Inflammatory macrophage treated with lipopolysaccharide for 4 hours (primary cell): ENCODE results near the gene PIP5K1C.
"Not testable (repeated sequence)": the region's sequence is repeated elsewhere in the genome, so short reads cannot be mapped to it uniquely, and the experiment has no call there.

Source experiments
- DNase-seq: peaks from one replicate; pipeline ENCODE4 v3.0.0-alpha.2; 2020

The PIP5K1C gene

DNA sequence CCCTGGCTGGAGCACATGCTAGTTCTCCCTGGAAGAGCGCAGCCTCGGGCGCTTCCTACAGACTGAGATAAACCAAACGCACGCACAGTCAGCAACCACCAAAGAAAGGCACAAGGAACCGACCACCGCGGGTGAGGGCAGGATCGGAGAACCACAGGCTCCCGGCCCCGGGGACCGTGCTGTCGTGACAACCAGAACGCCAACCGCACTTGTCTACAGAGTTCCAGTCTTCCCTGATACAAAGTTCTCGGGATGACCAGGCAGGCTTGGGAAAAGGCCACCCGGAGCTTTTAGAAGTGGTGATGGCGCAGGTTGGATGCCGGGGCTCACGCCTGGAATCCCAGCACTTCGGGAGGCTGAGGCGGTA lies 40.5 kb downstream of the PIP5K1C start:
- no peak for DNase-seq

DNA sequence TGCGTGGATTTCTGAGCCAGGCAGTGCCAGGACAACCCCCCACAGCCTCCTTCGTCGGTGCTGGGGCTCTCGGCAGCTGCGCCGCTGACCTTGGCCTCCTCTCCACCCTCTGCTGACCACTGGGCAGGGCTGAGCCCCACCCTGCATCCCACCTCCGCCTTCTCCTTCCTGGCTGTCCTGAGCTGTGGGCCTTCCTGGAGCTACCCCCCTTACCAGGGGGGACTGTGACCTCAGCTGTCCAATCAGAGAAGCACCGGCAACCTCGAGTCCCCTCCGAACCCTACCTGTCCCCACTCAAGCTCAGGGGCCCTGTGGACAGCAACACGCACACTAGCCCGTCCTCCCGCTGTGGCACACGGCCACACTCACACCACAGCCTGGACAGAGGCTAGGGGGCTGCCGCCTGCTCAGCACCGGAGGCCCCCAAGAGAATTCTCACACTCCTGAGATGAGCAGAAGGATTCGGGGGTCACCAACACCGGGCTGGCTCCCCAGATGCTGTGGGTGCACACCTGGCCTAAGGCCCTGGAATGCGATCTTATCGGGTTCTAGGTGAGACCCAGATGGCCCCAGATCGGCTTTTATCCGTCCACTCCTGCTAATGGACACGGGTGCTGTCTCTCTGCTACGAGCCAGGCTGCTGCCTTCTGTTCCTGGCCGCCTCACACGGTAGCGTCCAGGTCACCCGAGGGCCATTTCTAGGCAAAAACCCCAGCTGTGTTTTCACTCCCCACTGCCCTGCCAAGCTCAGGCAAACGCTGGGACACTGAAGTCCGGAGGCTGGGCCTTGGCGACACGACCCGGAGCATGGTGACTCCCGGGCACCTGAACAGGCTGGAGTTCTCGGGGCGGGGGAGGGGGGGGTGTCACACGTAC lies 41.2 kb downstream of the PIP5K1C start:
- DNase-seq, result no peak

DNA sequence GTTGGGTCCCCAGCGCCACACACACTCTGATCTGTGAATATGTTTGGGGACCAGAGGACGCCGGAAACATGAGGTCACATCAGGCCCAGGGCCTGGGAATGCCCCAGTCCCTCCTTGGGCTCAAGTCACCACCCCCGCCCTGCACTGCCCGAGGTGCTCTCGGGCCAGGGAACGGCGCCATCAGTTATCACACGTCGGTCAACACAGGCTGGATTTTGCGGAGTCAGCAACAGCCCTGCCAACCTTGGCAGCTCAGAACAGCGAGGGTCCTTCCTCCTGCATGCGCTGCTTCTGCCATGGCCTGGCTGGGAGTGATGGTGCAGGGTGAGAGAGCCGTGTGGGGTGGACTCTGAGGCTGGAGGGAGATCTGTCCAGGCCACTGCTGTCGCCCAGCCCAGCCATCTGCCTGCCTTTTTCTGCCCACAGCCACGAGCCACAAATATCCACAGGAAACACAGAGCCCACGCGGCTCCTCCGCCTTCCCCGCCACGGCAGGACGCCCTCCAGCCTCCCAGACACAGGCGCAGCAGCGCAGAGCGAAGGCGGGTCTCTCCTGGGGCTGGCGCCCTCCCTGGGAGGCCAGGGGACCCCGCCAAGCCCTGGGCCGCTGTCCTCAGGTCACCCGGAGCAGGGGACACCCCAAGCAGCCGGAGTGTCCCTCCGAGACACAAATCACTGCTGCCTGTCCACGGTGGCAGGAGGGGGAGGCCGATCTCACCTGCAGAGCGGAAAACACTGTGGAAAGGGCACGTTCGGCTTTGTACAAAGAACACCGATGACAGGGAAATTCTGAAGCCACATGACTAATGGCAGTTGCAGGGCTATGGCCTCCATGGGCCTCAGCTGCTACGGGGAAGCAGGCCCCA lies 42.0 kb downstream of the PIP5K1C start:
- DNase-seq, result no peak

DNA sequence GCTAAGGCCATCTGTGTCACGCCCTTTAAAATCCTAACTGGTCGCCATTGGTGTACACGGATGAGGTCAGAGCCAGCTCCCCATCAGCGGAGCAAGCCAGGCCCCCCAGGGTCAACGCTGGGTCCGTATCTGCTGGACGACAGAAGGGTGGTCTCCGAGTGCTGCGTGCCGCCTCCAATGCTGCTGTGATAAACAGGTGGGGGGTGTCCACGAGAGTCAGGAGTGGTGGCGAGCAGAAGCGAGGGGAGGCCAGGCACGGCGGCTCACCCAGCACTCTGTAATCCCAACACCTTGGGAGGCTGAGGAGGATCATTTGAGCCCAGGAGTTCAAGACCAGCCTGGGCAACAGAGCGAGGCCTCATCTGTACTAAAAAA lies 42.9 kb downstream of the PIP5K1C start:
- DNase-seq, result no peak

DNA sequence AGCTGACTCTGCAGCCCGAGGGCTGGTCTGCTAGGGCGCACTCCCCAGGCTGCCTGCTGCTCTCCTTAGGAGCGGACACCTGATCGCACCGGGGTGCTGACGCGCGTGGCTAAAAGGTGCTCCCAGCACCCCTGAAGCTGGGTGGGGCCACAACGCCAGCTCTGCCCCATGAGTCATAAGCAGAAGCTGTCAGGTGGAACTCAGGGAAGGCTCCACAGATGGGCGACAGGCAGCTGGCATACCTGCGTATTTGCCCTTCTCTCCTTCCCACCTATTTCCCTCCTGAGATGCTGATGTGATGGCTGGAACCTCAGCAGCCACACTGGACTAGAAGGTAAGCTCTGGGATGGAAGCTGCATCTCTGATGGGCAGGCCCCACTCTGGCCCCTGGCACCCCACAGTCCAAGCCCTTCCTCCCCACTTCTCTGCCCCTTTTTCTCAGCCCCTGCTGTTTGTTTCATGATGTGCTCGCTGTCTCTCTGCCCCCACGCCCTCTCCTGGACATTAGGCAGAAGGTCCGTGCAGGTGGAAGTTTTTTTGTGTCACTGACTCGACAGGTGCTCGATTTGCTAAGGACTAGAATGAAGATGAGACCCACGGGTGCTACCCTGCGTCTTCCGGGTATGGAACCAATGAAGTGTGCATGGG lies 43.4 kb downstream of the PIP5K1C start:
- no peak for DNase-seq

DNA sequence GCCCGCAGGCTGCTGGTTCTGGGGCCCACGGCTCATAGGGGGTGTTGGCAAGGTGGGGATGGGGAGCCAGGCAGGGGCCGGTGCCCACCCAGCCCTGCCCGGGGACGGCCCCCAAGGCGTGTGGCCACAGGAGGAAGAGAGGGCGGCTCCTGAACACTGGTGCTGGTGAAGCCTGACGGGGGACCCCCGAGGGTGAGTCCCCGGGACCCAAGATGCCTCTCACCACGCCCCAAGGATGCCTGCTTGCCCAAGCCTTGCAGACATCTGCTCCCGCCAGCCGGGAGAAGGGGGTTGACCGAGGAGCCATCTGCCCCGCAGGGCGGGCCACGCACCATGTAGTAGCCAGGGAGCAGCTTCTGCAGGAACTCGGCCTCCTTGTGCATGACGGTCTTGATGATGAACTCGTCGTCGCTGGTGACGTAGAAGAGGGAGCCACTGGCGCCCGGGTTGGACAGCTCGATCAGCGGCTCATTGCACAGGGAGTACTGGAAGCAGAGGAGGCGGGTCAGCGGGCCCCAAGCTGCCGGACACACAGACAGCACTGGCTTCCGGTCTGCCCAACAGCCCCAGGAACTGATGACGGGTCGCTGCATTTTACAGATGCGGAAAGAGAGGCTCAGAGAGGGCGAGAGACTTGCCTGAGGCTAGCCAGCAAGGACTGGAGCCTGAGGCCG lies 44.1 kb downstream of the PIP5K1C start:
- no peak for DNase-seq

DNA sequence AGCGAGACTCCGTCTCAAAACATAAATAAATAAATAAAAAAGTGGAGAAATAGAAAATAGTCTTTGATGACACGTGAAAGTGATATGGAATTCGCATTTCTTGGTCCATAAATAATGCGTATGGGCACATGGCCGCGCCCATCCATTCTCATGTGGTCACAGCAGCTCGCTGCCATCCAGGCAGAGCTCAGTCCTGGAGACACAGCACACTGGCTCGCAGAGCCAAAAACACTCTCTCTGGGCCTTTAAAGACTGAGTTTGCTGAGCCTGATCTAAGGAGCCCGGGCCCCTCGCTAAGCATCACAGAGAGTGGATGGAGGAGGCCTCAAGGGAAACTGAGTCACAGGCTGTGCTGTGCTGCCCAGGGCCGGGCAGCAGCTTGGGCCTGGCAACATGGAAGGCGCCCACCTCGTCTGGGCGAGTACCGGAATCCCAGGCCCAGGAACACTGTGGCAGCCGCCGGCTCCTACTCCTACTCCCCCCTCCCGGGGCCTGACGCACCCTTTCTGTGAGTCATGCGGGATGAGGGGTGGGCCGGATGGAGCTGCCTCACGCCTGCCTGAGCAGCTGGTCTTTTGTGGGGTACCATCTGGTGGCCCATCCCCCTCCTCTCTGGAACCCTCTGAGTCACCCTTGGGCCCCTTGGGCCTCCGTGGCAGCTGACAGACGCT lies 44.7 kb downstream of the PIP5K1C start:
- no peak for DNase-seq

DNA sequence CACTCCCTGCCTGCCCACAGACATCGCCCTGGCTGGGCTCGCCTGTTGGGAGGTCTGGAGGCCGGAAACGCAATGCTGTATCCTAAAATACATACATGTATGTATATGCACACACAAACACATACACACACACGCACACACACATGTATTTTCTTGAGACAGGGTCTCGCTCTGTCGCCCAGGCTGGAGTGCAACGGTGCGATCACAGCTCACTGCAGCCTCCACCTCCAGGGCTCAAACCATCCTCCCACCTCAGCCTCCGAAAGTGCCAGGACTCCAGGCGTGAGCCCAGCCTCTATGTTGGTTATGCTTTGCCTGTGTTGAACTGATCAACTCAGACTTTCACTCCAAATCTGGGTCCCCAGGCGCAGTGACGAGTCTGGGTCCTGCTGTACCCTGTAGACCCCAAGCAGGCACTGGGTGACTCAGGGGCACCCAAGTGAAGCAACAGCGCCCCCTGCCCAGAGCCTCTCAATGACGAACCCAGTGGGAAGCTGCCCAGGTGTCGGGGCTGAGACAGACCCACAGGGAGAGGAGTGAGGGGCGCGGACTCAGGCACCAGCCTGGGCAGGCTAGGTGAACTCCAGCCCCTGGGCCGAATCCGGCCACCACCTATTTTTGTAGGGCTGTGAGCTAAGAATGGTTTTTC lies 46.3 kb downstream of the PIP5K1C start:
- DNase-seq, result no peak

DNA sequence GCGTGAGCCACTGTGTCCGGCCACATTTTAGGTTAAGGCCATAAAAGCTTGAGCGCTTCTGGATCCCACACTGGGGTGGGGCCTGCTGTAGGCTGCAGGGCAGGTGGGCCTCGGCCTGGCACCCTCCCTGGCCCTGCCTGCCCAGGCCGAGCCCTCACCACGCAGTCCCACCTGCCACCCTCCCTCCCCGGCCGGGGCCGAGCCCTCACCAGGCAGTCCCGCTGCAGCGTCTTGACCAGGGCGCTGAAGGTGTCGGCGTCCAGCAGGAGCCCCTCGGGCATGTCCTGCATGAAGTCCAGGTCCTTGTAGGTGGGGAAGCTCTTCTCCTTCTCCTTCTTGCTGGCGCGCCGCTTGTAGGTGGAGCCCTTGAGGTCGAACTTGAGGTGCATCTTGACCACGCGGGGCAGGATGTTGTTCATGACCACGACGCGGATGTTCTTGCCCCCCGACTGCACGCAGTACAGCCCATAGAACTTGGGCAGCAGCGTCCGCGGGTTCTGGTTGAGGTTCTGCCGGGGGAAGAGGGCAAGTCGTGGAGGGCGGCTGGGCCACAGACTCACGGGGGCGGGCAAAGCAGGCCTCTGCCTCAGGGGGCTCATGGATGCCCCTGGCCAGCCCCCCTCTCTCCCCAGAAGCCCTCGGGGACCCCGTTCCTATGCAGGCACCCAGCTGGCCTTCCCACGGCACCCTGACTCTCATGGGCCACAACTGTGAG lies 47.0 kb downstream of the PIP5K1C start:
- no peak for DNase-seq

DNA sequence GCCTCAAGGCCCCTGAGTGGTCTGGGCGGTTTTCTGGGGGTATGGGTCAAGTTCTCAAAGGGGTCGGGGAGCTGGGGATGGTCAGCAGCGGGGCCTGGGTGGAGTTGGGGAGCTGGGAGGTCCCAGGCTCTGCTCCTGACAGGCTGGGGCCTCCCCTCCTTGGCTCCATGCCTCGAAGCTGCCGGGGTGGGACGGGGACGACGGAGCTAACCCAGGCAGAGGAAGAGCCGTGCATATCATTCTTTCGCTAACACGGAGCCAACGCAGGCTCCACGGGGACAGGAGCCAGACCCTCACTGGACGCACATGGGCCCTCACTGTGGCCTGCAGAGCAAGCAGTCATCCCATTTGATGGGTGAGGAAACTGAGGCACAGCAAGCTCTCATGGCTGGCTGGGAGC lies 47.8 kb downstream of the PIP5K1C start:
- DNase-seq, result no peak

DNA sequence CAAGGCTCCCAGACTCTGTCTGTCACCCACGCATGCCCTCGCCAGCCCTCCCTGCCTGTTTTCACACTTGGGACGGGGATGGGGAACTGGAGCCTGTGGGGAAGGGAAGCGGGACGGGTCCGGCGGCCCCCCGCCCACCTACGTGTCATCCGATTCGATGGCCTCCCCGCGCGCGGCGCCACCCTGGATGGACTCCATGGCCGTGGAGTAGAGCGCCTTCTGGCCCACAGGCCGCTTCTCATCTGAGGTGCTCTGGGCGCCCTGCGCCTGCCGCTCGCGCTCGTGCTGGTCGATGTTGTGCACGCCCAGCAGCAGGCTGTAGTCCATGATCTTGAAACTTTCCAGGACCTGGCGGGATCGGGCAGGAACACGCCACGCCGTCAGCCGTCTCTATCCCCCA lies 48.6 kb downstream of the PIP5K1C start:
- no peak for DNase-seq

DNA sequence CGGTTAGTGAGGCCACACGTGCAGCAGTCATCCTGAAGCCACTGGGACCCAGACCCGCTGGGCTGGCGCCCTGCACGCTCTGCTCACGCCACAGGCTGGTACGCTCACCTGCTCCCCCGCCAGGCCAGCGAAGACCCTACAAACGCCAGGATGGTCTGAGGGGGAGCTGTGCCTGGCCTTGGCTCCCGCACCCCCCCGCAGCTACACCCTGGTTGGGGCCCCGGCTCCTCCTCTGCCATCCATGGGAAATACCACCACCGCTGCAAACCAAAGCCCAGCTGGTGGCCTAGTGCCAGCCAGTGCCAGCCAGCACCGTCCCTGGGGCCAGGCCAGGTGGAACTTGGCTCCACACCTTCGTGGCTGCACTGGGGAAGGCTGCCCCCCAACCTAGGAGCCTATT lies 50.4 kb downstream of the PIP5K1C start:
- no peak for DNase-seq

DNA sequence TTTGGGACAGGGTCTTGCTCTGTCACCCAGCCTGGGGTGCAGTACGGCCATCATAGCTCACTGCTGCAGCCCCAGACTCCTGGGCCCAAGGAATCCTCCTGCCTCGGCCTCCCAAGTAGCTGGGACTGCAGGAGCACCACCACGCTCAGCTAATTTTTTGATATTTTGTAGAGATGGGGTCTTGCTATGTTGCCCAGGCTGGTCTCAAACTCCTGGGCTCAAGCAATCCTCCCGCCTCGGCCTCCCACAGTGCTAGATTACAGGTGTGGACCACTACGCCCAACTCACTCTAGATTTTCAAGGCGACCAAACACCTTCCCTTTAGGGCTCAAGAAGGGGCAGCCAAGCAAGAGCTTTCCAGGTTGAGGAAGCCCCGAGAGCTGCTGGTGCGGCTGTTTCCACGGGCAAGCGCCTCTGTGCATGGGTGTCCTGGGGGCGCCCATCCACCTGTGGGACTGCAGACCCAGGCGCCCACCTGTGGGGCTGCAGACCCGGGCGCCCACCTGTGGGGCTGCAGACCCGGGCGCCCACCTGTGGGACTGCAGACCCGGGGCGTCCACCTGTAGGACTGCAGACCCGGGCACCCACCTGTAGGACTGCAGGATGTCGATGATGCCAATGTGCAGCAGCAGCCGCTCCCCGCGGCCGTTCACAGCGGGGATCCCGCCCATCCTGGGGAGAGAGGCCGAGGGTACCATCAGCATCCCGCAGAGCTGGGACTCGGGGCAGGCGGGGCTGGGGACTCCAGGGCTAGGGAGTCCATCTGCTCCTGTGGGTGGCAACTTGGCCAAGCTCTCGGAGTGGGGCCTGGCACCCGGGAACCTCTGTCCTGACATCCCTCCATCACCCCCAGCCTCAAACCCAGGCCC lies 52.0 kb downstream of the PIP5K1C start:
- no peak for DNase-seq

DNA sequence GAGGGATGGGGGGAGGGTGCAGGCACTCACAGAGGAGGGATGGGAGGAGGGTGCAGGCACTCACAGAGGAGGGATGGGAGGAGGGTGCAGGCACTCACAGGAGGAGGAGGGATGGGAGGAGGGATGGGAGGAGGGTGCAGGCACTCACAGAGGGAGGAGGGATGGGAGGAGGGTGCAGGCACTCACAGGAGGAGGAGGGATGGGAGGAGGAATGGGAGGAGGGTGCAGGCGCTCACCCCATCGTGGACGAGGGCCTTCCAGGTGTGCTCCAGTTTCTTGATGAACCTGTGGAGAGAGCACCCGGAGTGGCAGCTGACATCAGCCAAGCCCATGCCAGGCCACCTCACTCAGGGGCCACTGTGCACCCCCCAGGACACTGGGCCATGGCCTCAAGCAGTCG lies 53.2 kb downstream of the PIP5K1C start:
- not testable (repeated sequence) for DNase-seq

DNA sequence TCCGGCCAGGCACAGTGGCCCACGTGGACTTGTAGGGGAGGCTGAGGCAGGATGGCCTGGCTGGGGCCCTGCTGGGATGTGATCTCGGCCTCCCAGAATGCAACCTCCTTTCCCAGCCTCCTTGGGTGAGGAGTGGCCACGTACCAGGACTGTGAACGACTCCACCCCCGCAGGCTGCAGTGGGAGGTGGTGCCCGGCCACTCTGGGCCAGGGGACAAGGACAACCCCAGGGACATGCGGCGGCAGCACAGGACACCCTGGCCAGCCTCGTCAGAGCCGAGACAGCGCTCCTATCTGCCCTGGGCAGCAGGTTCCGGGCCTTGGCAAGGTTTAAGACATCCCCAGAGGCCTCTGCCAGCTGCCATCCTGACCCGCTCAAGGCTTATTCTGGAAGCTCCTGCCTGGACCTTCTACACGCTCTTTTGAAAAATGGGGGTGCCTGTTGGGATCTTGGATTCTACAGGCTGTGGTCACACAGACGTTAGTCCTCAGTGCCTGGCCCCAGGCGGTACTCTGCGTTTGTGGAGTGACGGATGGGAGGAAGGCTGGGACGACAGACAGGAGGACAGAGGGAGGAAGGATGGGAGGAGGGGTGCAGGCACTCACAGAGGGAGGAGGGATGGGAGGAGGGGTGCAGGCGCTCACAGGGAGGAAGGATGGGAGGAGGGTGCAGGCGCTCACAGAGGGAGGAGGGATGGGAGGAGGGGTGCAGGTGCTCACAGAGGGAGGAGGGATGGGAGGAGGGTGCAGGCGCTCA lies 53.8 kb downstream of the PIP5K1C start:
- DNase-seq, result no peak

DNA sequence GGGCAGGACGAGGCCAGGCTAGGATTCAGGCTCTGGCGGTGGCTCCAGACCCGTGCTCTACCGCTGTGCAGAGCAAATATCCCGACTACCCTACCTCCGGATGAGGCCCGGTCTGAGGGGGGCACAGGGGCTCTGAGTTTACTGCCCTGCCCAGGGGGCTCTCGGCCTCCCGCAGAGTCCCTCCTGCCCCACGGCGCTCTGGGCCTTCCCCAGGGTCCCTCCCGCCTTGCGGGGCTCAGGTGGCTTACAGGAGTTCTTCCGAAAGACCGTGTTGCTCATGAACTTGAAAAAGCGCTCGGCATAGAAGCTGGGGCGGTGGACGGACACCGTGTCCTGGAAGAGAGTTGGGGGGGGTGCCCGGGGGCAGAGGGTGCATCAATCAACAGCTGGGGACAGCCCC lies 54.5 kb downstream of the PIP5K1C start:
- DNase-seq, result no peak

DNA sequence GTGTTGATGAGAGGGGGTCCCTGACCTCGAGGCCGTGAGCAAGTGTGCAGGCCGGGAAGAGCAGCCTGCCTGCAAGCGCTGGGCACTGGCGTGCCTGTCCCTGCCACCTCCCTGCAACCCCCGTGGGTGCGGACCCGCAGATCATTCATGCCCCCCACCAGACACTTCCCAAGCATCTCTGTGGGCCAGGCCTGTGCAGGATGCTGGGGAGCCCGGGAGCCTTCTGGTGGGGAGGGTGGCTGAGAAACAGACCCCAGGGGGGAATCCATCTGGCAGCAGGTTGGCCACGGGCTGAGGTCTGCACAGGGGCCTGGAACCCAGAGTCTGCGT lies 55.2 kb downstream of the PIP5K1C start:
- DNase-seq, result no peak

DNA sequence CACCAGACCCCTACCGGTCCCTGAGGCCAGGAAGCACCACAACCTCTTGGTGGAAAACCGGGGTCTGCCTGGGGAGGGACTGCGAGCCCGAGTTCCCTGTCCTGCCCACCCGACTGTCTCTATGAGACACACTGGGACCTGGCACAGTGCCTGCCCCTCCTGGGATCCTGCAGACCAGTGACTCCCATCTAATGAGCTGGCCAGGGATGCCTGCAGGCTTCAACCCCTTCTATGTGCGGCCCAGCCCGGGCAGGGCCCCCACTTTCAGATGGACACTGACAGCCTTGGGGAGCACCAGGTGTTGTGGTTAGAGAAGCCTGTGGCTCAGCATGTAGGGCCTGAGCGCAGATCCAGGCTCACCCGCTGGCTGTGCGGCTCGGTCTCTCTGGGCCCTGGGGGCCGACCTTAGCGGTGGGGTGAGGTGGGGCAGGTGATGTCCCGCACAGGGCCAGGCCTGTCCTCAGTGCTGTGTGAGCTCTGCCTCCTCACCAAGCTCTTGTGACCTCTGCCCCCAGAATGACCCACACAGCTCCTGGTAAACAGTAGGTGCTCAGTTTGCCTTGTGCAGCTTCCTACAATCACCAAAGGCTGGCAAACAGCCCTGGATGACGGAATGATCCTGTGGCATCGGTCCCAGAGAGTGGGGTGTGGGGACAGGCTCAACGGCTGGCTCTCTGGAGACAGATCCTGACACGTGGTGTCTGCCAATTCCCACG lies 55.8 kb downstream of the PIP5K1C start:
- no peak for DNase-seq
